Calu3 (cell line): ENCODE measurements around the gene BTG1. TPM values are rescaled to one million over a fixed set of nuclear protein-coding genes. Genes with fewer than 3 reads are reported as not detected.
"Not testable (repeated sequence)": the region's sequence is repeated elsewhere in the genome, so short reads cannot be mapped to it uniquely, and the experiment has no call there.

ENCODE experiments used
- BruUV-seq: library from RNA; stranded (reverse); fragments of 400-500 nt; replicated peaks from 2 replicates; lab custom pipeline; 2021; lab: Mats Ljungman, UMichigan
- CTCF ChIA-PET: fragments of 300-600 bp; sonication (Branson Sonifier 250); formaldehyde crosslinking; loops from one replicate; lab custom pipeline; 2022; ENCODE audit warnings: antibody characterized with exemption; lab: Charles Lee
- DNase-seq: peaks from one replicate; pipeline ENCODE4 v3.0.0; 2022
- H3K27ac Mint-ChIP-seq: one replicate; pipeline ENCODE4 v1.8.0; 2022; ENCODE audit warnings: mixed read lengths; ENCODE audit not compliant: unreplicated experiment
- H3K27me3 Mint-ChIP-seq: one replicate; pipeline ENCODE4 v1.8.0; 2022; ENCODE audit warnings: mixed read lengths; ENCODE audit not compliant: unreplicated experiment
- H3K36me3 Mint-ChIP-seq: one replicate; pipeline ENCODE4 v1.8.0; 2022; ENCODE audit warnings: mild to moderate bottlenecking, moderate library complexity, mixed read lengths; ENCODE audit not compliant: insufficient read depth, unreplicated experiment
- H3K4me1 Mint-ChIP-seq: one replicate; pipeline ENCODE4 v1.8.0; 2022; ENCODE audit warnings: mild to moderate bottlenecking, low read depth, mixed read lengths; ENCODE audit not compliant: unreplicated experiment
- H3K4me3 Mint-ChIP-seq: one replicate; pipeline ENCODE4 v1.8.0; 2022; ENCODE audit warnings: mild to moderate bottlenecking, low read depth, moderate library complexity, mixed read lengths; ENCODE audit not compliant: unreplicated experiment
- H3K9me3 Mint-ChIP-seq: one replicate; pipeline ENCODE4 v1.8.0; 2022; ENCODE audit warnings: low read depth, mixed read lengths; ENCODE audit not compliant: unreplicated experiment
- intact Hi-C: fragments of 100-400 bp; cut with micrococcal nuclease; formaldehyde crosslinking; loops from one replicate; pipeline ENCODE4 v1.10.0; 2022; ENCODE audit not compliant: unreplicated experiment
- total RNA-seq: library from RNA; stranded (reverse); gene quantifications from 2 replicates; pipeline ENCODE4 v1.2.3, GENCODE V29; 2022
- TF ChIP-seq, protein P1 (sequence below): fragments of 200-600 bp; IDR thresholded peaks from one replicate; pipeline ENCODE4 v1.8.0; 2022; ENCODE audit warnings: antibody characterized with exemption; ENCODE audit not compliant: unreplicated experiment

The BTG1 gene
- total RNA-seq, 1 experiment from 2014 or later: 131 TPM

DNA sequence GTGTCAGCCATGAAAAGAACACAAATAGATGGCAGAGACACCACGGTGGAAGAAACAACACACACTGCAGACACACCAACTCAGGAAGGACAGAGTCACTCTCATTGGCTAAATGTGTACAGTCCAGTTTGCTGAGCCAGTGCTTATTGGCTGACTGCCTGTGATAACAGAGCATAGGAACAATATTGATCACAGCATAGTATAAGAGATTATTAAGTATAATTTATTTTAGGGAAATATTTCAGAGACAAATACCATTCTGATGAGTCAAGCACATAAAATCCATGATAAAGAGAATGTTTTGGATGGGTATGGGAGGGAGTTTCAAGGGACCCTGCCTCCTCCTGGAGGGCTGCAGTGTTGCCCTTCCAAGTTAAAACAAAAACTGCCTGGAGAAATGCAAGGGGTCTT lies 50.9 kb downstream of the BTG1 start:
- Mint-ChIP-seq H3K27ac (peak overlapping the region; percentile 56), H3K9me3 (no peaks in the 10 kb centered on the region), H3K4me3 (no peak overlapping the region), H3K36me3 (peaks cover 5% of the 10 kb centered on the region), H3K4me1 (peaks cover 49% of the 10 kb centered on the region), H3K27me3 (no peaks in the 10 kb centered on the region)
- DNase-seq: no peak
- no TSS peak for BruUV-seq
- CTCF ChIA-PET: interaction anchor here (0.6 kb wide), 1 partner anchor 140 kb away, joined by 3 read pairs; no protein-coding TSS in a partner anchor
- intact Hi-C loops: no loop called here
- TF ChIP-seq, protein P1, sequence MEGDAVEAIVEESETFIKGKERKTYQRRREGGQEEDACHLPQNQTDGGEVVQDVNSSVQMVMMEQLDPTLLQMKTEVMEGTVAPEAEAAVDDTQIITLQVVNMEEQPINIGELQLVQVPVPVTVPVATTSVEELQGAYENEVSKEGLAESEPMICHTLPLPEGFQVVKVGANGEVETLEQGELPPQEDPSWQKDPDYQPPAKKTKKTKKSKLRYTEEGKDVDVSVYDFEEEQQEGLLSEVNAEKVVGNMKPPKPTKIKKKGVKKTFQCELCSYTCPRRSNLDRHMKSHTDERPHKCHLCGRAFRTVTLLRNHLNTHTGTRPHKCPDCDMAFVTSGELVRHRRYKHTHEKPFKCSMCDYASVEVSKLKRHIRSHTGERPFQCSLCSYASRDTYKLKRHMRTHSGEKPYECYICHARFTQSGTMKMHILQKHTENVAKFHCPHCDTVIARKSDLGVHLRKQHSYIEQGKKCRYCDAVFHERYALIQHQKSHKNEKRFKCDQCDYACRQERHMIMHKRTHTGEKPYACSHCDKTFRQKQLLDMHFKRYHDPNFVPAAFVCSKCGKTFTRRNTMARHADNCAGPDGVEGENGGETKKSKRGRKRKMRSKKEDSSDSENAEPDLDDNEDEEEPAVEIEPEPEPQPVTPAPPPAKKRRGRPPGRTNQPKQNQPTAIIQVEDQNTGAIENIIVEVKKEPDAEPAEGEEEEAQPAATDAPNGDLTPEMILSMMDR: no peak

DNA sequence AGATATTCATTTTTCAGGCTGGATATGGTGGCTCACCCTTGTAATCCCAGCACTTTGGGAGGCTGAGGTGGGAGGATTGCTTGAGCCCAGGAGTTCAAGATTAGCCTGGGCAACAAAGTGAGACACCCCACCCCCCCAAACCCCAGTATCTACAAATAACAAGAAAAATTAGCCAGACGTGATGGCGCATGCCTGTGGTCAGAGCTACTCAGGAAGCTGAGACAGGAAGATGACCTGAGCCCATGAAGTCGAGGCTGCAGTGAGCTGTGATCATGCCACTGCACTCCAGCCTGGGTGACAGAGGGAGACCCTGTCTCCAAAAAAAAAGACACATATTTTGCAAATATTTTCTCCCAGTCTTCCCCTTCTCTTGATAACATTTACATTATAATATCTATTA lies 51.3 kb downstream of the BTG1 start:
- DNase-seq, H3K9me3 Mint-ChIP-seq, H3K27ac Mint-ChIP-seq, H3K27me3 Mint-ChIP-seq, H3K36me3 Mint-ChIP-seq, H3K4me3 Mint-ChIP-seq, intact Hi-C loops, BruUV-seq: not testable (repeated sequence)
- CTCF ChIA-PET: interaction anchor here (0.6 kb wide), 1 partner anchor 140 kb away, joined by 3 read pairs; no protein-coding TSS in a partner anchor
- peaks cover 46% of the 10 kb centered on the region for H3K4me1 Mint-ChIP-seq
